DLD1 (cell line): ENCODE data around the gene BTBD7.
"Not testable (repeated sequence)": the region's sequence is repeated elsewhere in the genome, so short reads cannot be mapped to it uniquely, and the experiment has no call there.

Experiments used
- in situ Hi-C: cut with HindIII; loops from 2 replicates; pipeline ENCODE4 v1.10.0; 2017; ENCODE audit warnings: low sequenced_read_pairs

BTBD7 gene

GRCh38 chr14:93332853-93333630 is at the start of gene BTBD7:
Gene BTBD7, minus strand, starts transcription at chr14:93333036. Its CDS starts 36,985 bp downstream, at chr14:93296051.
- in situ Hi-C loops: no loop called here

DNA sequence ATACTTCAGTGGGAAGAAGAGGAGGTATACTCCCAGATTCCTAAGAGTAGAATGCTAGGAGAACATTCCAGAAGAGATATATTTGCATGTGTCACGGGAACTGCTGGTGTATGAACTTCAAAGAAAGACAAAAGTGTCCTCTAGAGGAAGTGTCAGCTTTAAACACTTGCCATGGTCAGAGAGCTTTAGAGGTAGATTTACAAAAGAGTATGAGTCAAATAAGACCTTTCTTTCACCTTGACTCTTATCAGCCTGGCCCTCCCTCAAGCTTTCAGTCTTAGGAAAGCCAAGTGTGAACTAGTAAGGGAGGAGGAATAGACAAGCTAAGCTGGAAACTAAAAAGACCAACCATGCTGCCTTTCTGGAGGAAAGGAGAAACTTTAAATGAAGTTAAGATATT is 48.8 kb upstream of the BTBD7 start:
- in situ Hi-C loops: no loop called here

DNA sequence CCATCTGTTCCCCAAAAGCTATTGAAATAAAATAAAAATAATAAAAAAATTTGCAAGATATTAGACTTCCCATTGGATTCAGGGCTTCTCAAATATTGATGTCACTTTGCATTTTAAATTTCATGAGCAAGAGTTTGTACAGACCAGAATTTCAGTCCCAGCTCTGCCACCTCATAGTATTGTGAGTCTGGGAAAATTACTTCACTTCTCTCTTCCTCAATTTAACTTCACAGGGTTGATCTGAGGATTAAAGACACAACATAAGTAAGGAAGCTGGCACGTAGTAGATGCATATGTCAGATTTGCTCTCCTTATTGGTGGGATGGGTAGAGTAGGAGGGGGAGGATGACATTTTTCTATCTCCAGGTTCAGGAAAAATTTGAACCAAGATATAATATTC is 47.0 kb upstream of the BTBD7 start:
- in situ Hi-C loops: no loop called here

- in situ Hi-C loops: no loop called here
Measured at GRCh38 chr14:93375673-93376156, 42.9 kb upstream of the BTBD7 start.

DNA sequence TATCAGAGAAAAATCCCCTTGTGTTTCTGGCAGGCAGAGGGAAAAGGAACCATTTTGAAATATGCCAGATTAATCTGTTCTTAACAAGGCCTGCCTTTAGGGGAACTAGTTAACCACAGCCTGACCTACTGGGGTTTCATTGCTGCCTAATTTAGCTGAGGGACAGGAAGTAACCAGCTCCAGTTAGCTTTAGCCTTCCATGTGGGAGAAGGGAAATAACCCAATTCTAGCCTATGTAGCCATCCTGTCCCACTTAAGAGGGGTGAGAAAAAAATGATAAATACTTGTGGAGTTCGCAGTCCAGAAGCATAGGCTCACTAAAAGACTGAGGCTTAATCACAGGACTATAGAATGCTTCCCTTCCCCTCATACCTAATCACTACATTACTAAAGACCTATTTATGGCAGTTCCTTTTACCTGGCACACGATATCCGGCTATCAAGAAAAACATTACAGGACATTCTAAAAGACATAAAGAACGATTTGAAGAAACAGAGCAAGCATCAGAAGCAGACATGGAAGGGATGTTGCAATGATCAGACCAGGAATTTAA is 37.0 kb upstream of the BTBD7 start:
- in situ Hi-C loops: no loop called here

DNA sequence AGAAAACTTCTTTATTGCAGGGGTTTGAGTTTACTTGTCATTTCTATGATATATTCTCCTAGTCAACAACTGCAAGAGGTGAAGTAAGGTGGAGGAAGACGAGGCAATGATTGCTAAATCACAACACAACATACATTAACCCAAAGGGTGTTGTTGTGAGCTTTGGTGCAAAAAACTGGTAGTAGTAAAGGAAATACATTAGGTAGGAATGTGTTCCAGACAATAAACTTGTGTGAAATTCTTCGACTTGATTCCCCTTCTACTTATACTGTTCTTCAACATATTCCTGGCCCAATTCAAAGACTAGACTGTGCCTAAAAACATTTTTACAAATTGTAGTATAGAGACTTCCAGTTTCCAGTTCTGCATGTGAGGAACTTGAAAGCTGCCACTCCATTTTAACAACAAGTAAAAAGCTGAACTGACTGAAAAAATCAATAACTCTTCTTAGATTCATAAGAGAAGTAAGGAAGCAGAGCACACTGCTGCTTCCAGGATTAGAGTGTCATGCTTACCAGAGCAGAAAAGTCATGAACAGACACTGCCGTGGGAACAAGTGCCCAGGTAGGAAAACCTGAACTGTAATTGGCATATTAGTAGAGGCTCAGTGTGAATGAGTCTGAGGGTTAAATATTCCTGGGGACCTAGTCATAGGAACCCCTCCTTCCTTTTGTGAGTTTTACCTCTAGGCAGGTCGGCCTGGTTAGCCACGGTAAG is 36.3 kb upstream of the BTBD7 start:
- in situ Hi-C loops: no loop called here

- in situ Hi-C loops: not testable (repeated sequence)
Measured at GRCh38 chr14:93354873-93355272, 22.0 kb upstream of the BTBD7 start.

- in situ Hi-C loops: no loop called here
Measured at GRCh38 chr14:93348292-93348691, 15.5 kb upstream of the BTBD7 start.

- in situ Hi-C loops: no loop called here
Measured at GRCh38 chr14:93347850-93348249, 15.0 kb upstream of the BTBD7 start.

GRCh38 chr14:93346926-93347721 is 14.3 kb upstream of the BTBD7 start, which contains the start of gene COX8C:
Gene COX8C, plus strand, starts transcription at chr14:93347182. Its CDS starts 87 bp downstream, at chr14:93347269.
- in situ Hi-C loops: no loop called here

DNA sequence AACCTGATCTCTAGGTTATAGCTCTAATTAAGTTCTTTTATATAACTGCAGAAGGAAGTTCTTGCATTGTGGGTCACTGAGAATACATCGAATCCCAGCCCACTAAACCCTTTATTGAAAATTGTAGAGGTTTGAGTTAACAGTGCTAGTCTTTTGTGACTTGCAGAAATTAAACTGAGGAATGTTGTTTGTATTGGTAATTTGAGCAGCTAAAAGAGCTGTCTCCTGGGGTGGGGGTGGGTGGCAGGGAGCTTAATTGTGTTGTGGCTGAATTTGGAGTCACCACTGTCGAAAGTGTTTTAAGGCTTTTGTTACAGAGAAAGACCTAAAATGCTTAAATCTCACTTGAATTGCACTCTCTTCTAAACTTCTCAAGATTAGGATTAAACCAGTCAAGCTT is 11.0 kb upstream of the BTBD7 start:
- in situ Hi-C loops: no loop called here

- in situ Hi-C loops: no loop called here
Measured at GRCh38 chr14:93343266-93343665, 10.4 kb upstream of the BTBD7 start.

- in situ Hi-C loops: no loop called here
Measured at GRCh38 chr14:93337884-93338283, 5.0 kb upstream of the BTBD7 start.

- in situ Hi-C loops: no loop called here
Measured at GRCh38 chr14:93337143-93337753, 4.4 kb upstream of the BTBD7 start.

- in situ Hi-C loops: no loop called here
Measured at GRCh38 chr14:93333631-93334103, 831 bp upstream of the BTBD7 start.

DNA sequence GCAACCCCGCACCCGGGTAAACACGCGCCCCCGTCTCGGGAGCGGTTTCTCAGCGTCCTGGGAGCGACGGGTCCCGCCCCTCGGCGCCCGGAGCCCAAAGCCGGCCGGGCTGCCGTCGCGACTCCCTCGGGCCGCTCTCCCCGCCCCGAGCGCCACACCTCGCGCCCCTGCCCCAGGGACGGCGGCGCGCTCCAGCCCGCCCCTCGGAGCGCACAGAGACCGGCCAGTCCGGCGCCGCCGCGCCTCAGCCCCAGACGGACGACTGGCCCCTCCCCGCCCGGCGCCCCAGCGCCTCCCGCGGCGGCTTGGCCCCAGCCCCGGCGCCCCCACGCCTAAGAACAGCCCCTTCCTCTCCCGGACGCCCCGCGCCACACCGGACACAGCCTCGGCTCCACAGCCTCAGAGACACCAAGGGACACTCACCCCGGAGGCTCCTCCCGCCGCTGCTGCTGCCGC is 411 bp downstream of the BTBD7 start:
- in situ Hi-C loops: no loop called here

- in situ Hi-C loops: no loop called here
Measured at GRCh38 chr14:93331728-93332396, 974 bp downstream of the BTBD7 start.

DNA sequence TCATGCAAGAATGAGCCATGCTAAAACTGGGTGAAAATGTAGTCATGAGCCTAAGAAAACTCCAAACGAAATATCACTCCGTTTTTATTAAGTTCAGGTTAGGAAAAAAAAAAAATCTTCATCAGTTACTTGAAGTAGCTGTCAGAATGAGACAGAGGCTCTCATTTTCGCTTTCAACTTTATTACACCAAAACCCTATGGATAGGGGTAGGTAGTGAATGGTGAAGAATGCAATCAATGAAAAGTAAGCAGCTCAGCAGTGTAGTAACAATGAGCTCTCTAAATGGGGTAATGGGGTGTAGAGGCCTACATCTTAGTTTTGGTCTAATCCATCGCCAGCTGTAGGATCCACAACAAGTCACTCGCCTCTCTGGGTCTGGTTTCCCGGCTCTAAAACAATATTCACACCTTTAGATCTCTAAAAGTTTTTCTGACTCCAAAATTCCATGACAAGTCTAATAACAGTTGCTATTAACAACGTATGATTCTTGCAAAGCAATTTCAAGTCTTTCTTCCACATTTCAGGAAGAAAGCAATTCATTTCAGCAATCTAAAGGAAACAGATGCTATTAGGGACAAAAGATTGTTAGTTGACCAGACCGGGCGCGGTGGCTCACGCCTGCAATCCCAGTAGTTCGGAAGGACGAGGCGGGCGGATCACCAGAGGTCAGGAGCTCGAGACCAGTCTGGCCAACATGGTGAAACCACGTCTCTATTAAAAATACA is 1.7 kb downstream of the BTBD7 start:
- in situ Hi-C loops: no loop called here

- in situ Hi-C loops: no loop called here
Measured at GRCh38 chr14:93330609-93331000, 2.2 kb downstream of the BTBD7 start.
